ENCODE data around the gene POLR3B. TPM values are rescaled to one million over a fixed set of nuclear protein-coding genes. Genes with fewer than 3 reads are reported as not detected.

The POLR3B gene
- total RNA-seq, 2 experiments from 2014 or later, result 2.5 to 2.6 TPM

GRCh38 chr12:106315523-106315922 is 42.0 kb upstream of the POLR3B start:
- ChIA-PET CTCF (interaction anchor here (1.2 kb wide), 1 partner anchor 89 kb away, joined by 3 read pairs; no protein-coding TSS in a partner anchor), POLR2A (interaction anchor here (1.1 to 2.2 kb wide), 5 partner anchors 9 to 14 kb away, joined by 3 to 14 read pairs (median 5); partner anchors contain the start of gene TCP11L2)
- Mint-ChIP-seq H3K27ac (peak overlapping the region; percentile 8), H3K36me3 (ENCODE audit: low read depth) (peaks cover 88% of the 10 kb centered on the region), H3K4me1 (ENCODE audit: low read depth) (peaks cover 27% of the 10 kb centered on the region), H3K27me3 (no peaks in the 10 kb centered on the region), H3K9me3 (no peaks in the 10 kb centered on the region), H3K4me3 (no peak overlapping the region)
- no peaks in the 10 kb centered on the region for H3K9me3 ChIP-seq (ENCODE audit: control insufficient read depth in 1 of 2, insufficient read depth in 1 of 2, low read length in 2 of 2)
- intact Hi-C loops (cut with DNase I, micrococcal nuclease), result no loop called here
- H3K27ac ChIP-seq (ENCODE audit: low read depth in 1 of 2, low read length in 2 of 2), result no peak overlapping the region
- H3K4me1 ChIP-seq (ENCODE audit: insufficient read depth, low read length), result peaks cover 7% of the 10 kb centered on the region
- no peak for ATAC-seq (ENCODE audit: poor library complexity)
- TF ChIP-seq CTCF (IDR thresholded peaks at IDR 0.05), result no peak
- DNase-seq, result no peak
- peaks cover 74% of the 10 kb centered on the region for H3K36me3 ChIP-seq (ENCODE audit: insufficient read depth, low read length)
- H3K27me3 ChIP-seq (ENCODE audit: control insufficient read depth in 1 of 2, insufficient read depth in 2 of 2, low read length in 2 of 2), result no peaks in the 10 kb centered on the region
- H3K4me3 ChIP-seq (ENCODE audit: low read length), result no peak overlapping the region

- H3K27ac Mint-ChIP-seq, result no peak overlapping the region
Measured at GRCh38 chr12:106317406-106318082, 40.0 kb upstream of the POLR3B start.

More at GRCh38 chr12:106317406-106318082, 40.0 kb upstream of the POLR3B start:
- Mint-ChIP-seq H3K9me3 (no peaks in the 10 kb centered on the region), H3K36me3 (ENCODE audit: low read depth) (peaks cover 90% of the 10 kb centered on the region), H3K4me1 (ENCODE audit: low read depth) (peaks cover 23% of the 10 kb centered on the region), H3K4me3 (no peak overlapping the region), H3K27me3 (no peaks in the 10 kb centered on the region)
- Histone ChIP-seq H3K4me1 (ENCODE audit: insufficient read depth, low read length) (no peaks in the 10 kb centered on the region), H3K27me3 (ENCODE audit: control insufficient read depth in 1 of 2, insufficient read depth in 2 of 2, low read length in 2 of 2) (no peaks in the 10 kb centered on the region), H3K4me3 (ENCODE audit: low read length) (no peak overlapping the region), H3K27ac (ENCODE audit: low read depth in 1 of 2, low read length in 2 of 2) (no peak overlapping the region), H3K36me3 (ENCODE audit: insufficient read depth, low read length) (peaks cover 82% of the 10 kb centered on the region), H3K9me3 (ENCODE audit: control insufficient read depth in 1 of 2, insufficient read depth in 1 of 2, low read length in 2 of 2) (no peaks in the 10 kb centered on the region)
- TF ChIP-seq CTCF (IDR thresholded peaks at IDR 0.05), result no peak
- POLR2A ChIA-PET, result interaction anchor here (0.7 to 1.3 kb wide), 3 partner anchors 11 to 70 kb away, joined by 3 to 4 read pairs (median 3); partner anchors contain the start of gene CKAP4
- intact Hi-C loops (cut with DNase I, micrococcal nuclease), result no loop called here
- no peak for ATAC-seq (ENCODE audit: poor library complexity)
- DNase-seq, result no peak
- CTCF ChIA-PET, result interaction anchor here (1.2 kb wide), 1 partner anchor 40 kb away, joined by 3 read pairs; the partner anchor contains the start of gene POLR3B
